ENCODE results near the gene DPP8. TPM values are rescaled to one million over a fixed set of nuclear protein-coding genes. Genes with fewer than 3 reads are reported as not detected.
"Not testable (repeated sequence)": the region's sequence is repeated elsewhere in the genome, so short reads cannot be mapped to it uniquely, and the experiment has no call there.

DPP8 gene
- total RNA-seq, 1 experiment from 2014 or later, result 42.0 TPM

GRCh38 chr15:65404186-65404872 lies 113.2 kb downstream of the DPP8 start:
- DNase-seq, result no peak
- Histone ChIP-seq H3K4me3 (ENCODE audit: low read length) (no peak overlapping the region), H3K9me2 (replicated peaks; ENCODE audit: insufficient read depth, low read length) (no peaks in the 10 kb centered on the region)

DNA sequence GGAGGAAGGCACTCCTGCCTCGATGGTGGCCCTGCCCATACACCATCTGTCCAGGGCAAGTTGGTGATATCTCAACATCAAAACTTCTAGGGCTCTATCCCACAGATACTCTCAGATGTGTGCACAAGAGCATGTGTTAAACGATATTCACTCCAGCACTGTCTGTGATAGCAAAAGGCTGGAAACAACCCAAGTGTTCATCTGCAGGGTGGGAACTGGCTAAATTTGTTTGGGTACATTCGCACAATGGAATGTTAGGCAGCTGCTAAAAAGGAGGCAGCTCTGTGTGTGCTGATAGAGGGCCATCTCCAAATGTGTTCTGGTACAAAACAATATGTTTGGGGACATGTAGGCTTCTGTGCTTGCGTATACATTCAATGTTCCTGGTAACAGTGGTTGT lies 114.5 kb downstream of the DPP8 start:
- no peak overlapping the region for H3K4me3 ChIP-seq (ENCODE audit: low read length)
- no peaks in the 10 kb centered on the region for H3K36me3 ChIP-seq (ENCODE audit: insufficient read depth, low read length)
- H3K4me1 ChIP-seq (ENCODE audit: low read length), result 0 out of 2 replicates have a peak, but pooled peaks cover 3% of the 10 kb centered on the region
- no peak overlapping the region for H3K9ac ChIP-seq (ENCODE audit: low read length)
- no peak overlapping the region for H3K27ac ChIP-seq (ENCODE audit: low read length)
- H3K27me3 ChIP-seq (ENCODE audit: low read length), result no peaks in the 10 kb centered on the region
- H3K9me2 ChIP-seq (replicated peaks; ENCODE audit: insufficient read depth, low read length), result no peaks in the 10 kb centered on the region
- DNase-seq, result no peak
- no peaks in the 10 kb centered on the region for H3K9me3 ChIP-seq (ENCODE audit: low read length)
- H3K79me2 ChIP-seq (ENCODE audit: low read length), result no peaks in the 10 kb centered on the region
- H2AFZ ChIP-seq (ENCODE audit: low read length), result no peak overlapping the region
- 0 out of 2 replicates have a peak, but pooled peaks cover 6% of the 10 kb centered on the region for H4K20me1 ChIP-seq (ENCODE audit: insufficient read depth, low read depth, low read length)
- no peak overlapping the region for H3K4me2 ChIP-seq (ENCODE audit: low read depth, low read length, poor library complexity, severe bottlenecking)

More at GRCh38 chr15:65404186-65404872, 113.2 kb downstream of the DPP8 start:
- Histone ChIP-seq H2AFZ (ENCODE audit: low read length) (no peak overlapping the region), H3K4me2 (ENCODE audit: low read depth, low read length, poor library complexity, severe bottlenecking) (no peak overlapping the region), H3K36me3 (ENCODE audit: insufficient read depth, low read length) (no peaks in the 10 kb centered on the region), H3K9me3 (ENCODE audit: low read length) (no peaks in the 10 kb centered on the region), H3K4me1 (ENCODE audit: low read length) (peaks cover 15% of the 10 kb centered on the region), H3K27ac (ENCODE audit: low read length) (no peak overlapping the region), H3K9ac (ENCODE audit: low read length) (no peak overlapping the region), H3K79me2 (ENCODE audit: low read length) (no peaks in the 10 kb centered on the region), H4K20me1 (ENCODE audit: insufficient read depth, low read depth, low read length) (0 out of 2 replicates have a peak, but pooled peaks cover 6% of the 10 kb centered on the region), H3K27me3 (ENCODE audit: low read length) (no peaks in the 10 kb centered on the region)

GRCh38 chr15:65401611-65402240 lies 115.8 kb downstream of the DPP8 start:
- Histone ChIP-seq H3K4me1 (ENCODE audit: low read length) (0 out of 2 replicates have a peak, but pooled peaks cover 3% of the 10 kb centered on the region), H3K27me3 (ENCODE audit: low read length) (no peaks in the 10 kb centered on the region), H3K4me3 (ENCODE audit: low read length) (no peak overlapping the region), H3K9me3 (ENCODE audit: low read length) (no peaks in the 10 kb centered on the region), H3K4me2 (ENCODE audit: low read depth, low read length, poor library complexity, severe bottlenecking) (no peak overlapping the region), H3K27ac (ENCODE audit: low read length) (no peak overlapping the region), H3K36me3 (ENCODE audit: insufficient read depth, low read length) (no peaks in the 10 kb centered on the region), H3K9ac (ENCODE audit: low read length) (no peak overlapping the region), H3K9me2 (replicated peaks; ENCODE audit: insufficient read depth, low read length) (no peaks in the 10 kb centered on the region), H4K20me1 (ENCODE audit: insufficient read depth, low read depth, low read length) (0 out of 2 replicates have a peak, but pooled peaks cover 6% of the 10 kb centered on the region), H3K79me2 (ENCODE audit: low read length) (no peaks in the 10 kb centered on the region), H2AFZ (ENCODE audit: low read length) (no peak overlapping the region)
- no peak for DNase-seq

- Histone ChIP-seq H3K9me2 (replicated peaks; ENCODE audit: insufficient read depth, low read length) (no peaks in the 10 kb centered on the region), H3K79me2 (ENCODE audit: low read length) (no peaks in the 10 kb centered on the region), H2AFZ (ENCODE audit: low read length) (no peak overlapping the region), H3K4me1 (ENCODE audit: low read length) (0 out of 2 replicates have a peak, but pooled peaks cover 3% of the 10 kb centered on the region), H3K4me3 (ENCODE audit: low read length) (no peak overlapping the region), H3K9ac (ENCODE audit: low read length) (no peak overlapping the region), H4K20me1 (ENCODE audit: insufficient read depth, low read depth, low read length) (0 out of 2 replicates have a peak, but pooled peaks cover 6% of the 10 kb centered on the region), H3K36me3 (ENCODE audit: insufficient read depth, low read length) (no peaks in the 10 kb centered on the region), H3K4me2 (ENCODE audit: low read depth, low read length, poor library complexity, severe bottlenecking) (no peak overlapping the region), H3K27ac (ENCODE audit: low read length) (no peak overlapping the region), H3K9me3 (ENCODE audit: low read length) (no peaks in the 10 kb centered on the region), H3K27me3 (ENCODE audit: low read length) (no peaks in the 10 kb centered on the region)
- peak; percentile 83 for DNase-seq
Observed at GRCh38 chr15:65400760-65401610, 116.5 kb downstream of the DPP8 start.

DNA sequence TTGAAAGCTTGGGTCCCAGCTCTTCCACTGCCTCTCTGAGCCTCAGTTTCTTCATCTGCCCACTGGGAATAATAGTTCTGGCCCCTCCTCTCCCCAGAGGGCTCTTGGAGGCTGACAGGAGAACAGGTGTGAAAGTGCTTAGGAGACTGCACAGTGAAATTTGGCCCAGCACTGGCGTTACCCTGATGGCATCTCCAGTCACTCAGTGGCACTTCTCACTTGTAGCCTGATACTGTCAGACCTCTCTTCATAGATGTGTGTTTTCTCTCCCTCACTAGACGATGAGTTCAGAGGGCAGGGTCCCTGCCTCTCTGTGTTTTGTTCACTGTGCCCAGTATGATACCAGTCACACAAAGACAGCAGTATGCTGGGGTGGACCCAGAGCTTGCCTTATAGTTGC lies 117.5 kb downstream of the DPP8 start:
- Histone ChIP-seq H3K9me2 (replicated peaks; ENCODE audit: insufficient read depth, low read length) (no peaks in the 10 kb centered on the region), H3K4me1 (ENCODE audit: low read length) (0 out of 2 replicates have a peak, but pooled peaks cover 3% of the 10 kb centered on the region), H3K27ac (ENCODE audit: low read length) (no peak overlapping the region), H3K9ac (ENCODE audit: low read length) (no peak overlapping the region), H3K79me2 (ENCODE audit: low read length) (no peaks in the 10 kb centered on the region), H3K4me3 (ENCODE audit: low read length) (no peak overlapping the region), H3K36me3 (ENCODE audit: insufficient read depth, low read length) (no peaks in the 10 kb centered on the region), H3K9me3 (ENCODE audit: low read length) (no peaks in the 10 kb centered on the region), H3K27me3 (ENCODE audit: low read length) (no peaks in the 10 kb centered on the region), H4K20me1 (ENCODE audit: insufficient read depth, low read depth, low read length) (0 out of 2 replicates have a peak, but pooled peaks cover 6% of the 10 kb centered on the region), H2AFZ (ENCODE audit: low read length) (no peak overlapping the region), H3K4me2 (ENCODE audit: low read depth, low read length, poor library complexity, severe bottlenecking) (no peak overlapping the region)
- no peak for DNase-seq

DNA sequence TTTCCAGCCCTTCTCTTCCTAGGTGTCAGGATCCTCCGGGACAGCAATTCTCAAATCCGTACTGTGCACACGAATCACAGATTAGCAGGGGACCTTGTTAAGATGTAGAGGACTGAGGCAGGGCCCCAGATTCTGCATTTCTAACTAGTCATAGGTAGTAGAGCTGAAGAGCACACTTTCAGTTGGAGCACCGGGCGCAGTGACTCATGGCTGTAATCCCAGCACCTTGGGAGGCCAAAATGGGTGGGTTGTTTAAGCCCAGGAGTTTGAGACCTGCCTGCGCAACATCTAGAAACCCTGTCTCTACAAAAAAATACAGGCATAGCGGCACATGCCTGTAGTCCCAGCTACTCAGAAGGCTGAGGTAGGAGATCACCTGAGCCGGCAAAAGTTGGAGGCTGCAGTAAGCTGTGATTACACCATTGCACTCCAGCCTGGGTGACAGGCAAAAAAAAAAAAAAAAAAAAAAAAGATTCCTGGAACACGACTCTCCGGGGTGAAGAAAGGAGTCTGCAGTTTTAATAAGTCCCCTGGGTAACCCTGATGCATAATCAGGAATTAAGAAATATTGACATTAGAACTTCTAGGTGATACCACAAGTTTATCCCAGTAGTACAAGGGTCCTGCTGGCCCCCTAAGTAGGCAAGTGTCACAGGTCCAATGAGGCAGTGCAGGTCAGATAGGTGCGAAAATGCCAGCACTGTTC lies 118.3 kb downstream of the DPP8 start:
- no peak overlapping the region for H3K4me2 ChIP-seq (ENCODE audit: low read depth, low read length, poor library complexity, severe bottlenecking)
- H3K9me2 ChIP-seq (replicated peaks; ENCODE audit: insufficient read depth, low read length), result no peaks in the 10 kb centered on the region
- H2AFZ ChIP-seq (ENCODE audit: low read length), result no peak overlapping the region
- 0 out of 2 replicates have a peak, but pooled peaks cover 6% of the 10 kb centered on the region for H4K20me1 ChIP-seq (ENCODE audit: insufficient read depth, low read depth, low read length)
- H3K4me1 ChIP-seq (ENCODE audit: low read length), result 0 out of 2 replicates have a peak, but pooled peaks cover 3% of the 10 kb centered on the region
- H3K27ac ChIP-seq (ENCODE audit: low read length), result no peak overlapping the region
- no peak overlapping the region for H3K9ac ChIP-seq (ENCODE audit: low read length)
- no peaks in the 10 kb centered on the region for H3K79me2 ChIP-seq (ENCODE audit: low read length)
- H3K27me3 ChIP-seq (ENCODE audit: low read length), result no peaks in the 10 kb centered on the region
- no peak for DNase-seq
- no peak overlapping the region for H3K4me3 ChIP-seq (ENCODE audit: low read length)
- H3K9me3 ChIP-seq (ENCODE audit: low read length), result no peaks in the 10 kb centered on the region
- H3K36me3 ChIP-seq (ENCODE audit: insufficient read depth, low read length), result no peaks in the 10 kb centered on the region

DNA sequence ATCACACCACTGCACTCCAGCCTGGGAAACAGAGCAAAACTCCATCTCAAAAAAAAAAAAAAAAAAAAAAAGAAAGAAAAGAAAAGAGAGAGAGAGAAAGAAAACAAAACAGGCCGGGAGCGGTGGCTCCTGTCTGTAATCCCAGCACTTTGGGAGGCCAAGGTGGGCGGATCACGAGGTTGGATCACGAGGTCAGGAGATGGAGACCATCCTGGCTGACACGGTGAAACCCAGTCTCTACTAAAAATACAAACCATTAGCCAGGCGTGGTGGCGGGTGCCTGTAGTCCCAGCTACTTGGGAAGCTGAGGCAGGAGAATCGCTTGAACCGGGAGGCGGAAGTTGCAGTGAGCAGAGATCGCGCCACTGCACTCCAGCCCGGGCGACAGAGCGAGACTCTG lies 119.0 kb downstream of the DPP8 start:
- not testable (repeated sequence) for H3K9me2 ChIP-seq (replicated peaks; ENCODE audit: insufficient read depth, low read length); H3K4me2 ChIP-seq (ENCODE audit: low read depth, low read length, poor library complexity, severe bottlenecking)

More for the DNA sequence above, 119.0 kb downstream of the DPP8 start:
- not testable (repeated sequence) for H4K20me1 ChIP-seq (ENCODE audit: insufficient read depth, low read depth, low read length); H3K27me3 ChIP-seq (ENCODE audit: low read length); H3K4me1 ChIP-seq (ENCODE audit: low read length); H3K79me2 ChIP-seq (ENCODE audit: low read length); DNase-seq; H2AFZ ChIP-seq (ENCODE audit: low read length); H3K9ac ChIP-seq (ENCODE audit: low read length); H3K36me3 ChIP-seq (ENCODE audit: insufficient read depth, low read length); H3K27ac ChIP-seq (ENCODE audit: low read length); H3K4me3 ChIP-seq (ENCODE audit: low read length); H3K9me3 ChIP-seq (ENCODE audit: low read length)

Data from Karpas-422 (cell line).